Measurements from ENCODE around the gene ACADL. TPM values are rescaled to one million over a fixed set of nuclear protein-coding genes. Genes with fewer than 3 reads are reported as not detected.

Gene ACADL
- total and polyA plus RNA-seq, 2 of the 8 experiments (the other 6 are each of a cell fraction or from before 2014, with no cell fraction given): 0.11 to 0.34 TPM

- 58% methylated on average over 1 of the region's 1 CpG; no CpG with 5 or more reads in 1 of the 2 experiments for WGBS, 2 experiments (ENCODE audit: extremely low coverage in 1 of 2, insufficient coverage in 1 of 2, insufficient read length in 1 of 2, insufficient replicate concordance in 2 of 2, low coverage in 1 of 2, low lambda C conversion rate in 2 of 2, missing lambda C conversion rate in 1 of 2)
- Histone ChIP-seq H3K4me2 (ENCODE audit: insufficient read depth in 1 of 2, low read depth in 2 of 2, low read length in 2 of 2) (no peak overlapping the region), H3K36me3 (ENCODE audit: control insufficient read depth in 2 of 4, insufficient read depth in 4 of 4, low read length in 3 of 4) (no peaks in the 10 kb centered on the region), H3K23me2 (ENCODE audit: low read depth, low read length) (no peaks in the 10 kb centered on the region), H3K9ac (replicated peaks in 1 of 4; ENCODE audit: extremely low read depth in 1 of 4, low read depth in 3 of 4, low read length in 3 of 4) (no peak overlapping the region), H2BK120ac (replicated peaks; ENCODE audit: low read depth, low read length) (no peak overlapping the region), H3K79me1 (ENCODE audit: low read depth, low read length) (no peaks in the 10 kb centered on the region), H3K56ac (replicated peaks; ENCODE audit: insufficient read length, low read depth, low read length) (no peak overlapping the region), H3K27me3 (replicated peaks in 1 of 4; ENCODE audit: control insufficient read depth in 3 of 4, extremely low read depth in 1 of 4, insufficient read depth in 3 of 4, low read length in 3 of 4) (no peaks in the 10 kb centered on the region), H4K20me1 (replicated peaks in 1 of 2; ENCODE audit: control insufficient read depth in 1 of 2, insufficient read depth in 2 of 2, low read length in 2 of 2) (no peaks in the 10 kb centered on the region), H3K14ac (ENCODE audit: insufficient read length) (no peak overlapping the region), H3K27ac (ENCODE audit: low read depth, low read length) (no peak overlapping the region), H3K79me2 (ENCODE audit: control insufficient read depth in 1 of 2, insufficient read depth in 2 of 2, low read length in 2 of 2) (no peaks in the 10 kb centered on the region), H3K4me1 (replicated peaks in 1 of 4; ENCODE audit: control insufficient read depth in 3 of 4, insufficient read depth in 4 of 4, low read length in 3 of 4) (no peaks in the 10 kb centered on the region; a peak in 1 of 7 replicates), H2BK15ac (ENCODE audit: low read length) (no peak overlapping the region), H2AK5ac (ENCODE audit: low read depth, low read length) (no peak overlapping the region), H4K5ac (ENCODE audit: insufficient read length, low read depth, low read length) (no peak overlapping the region), H3K9me3 (ENCODE audit: insufficient read depth in 2 of 2, low read depth in 1 of 2, low read length in 1 of 2) (no peaks in the 10 kb centered on the region), H3K23ac (ENCODE audit: insufficient read length) (no peak overlapping the region), H3K18ac (ENCODE audit: extremely low read depth, low read length) (no peak overlapping the region), H2BK5ac (ENCODE audit: low read depth, low read length) (no peak overlapping the region), H2BK20ac (ENCODE audit: low read length) (no peak overlapping the region), H3K4me3 (ENCODE audit: extremely low read depth in 1 of 4, insufficient read depth in 2 of 4, low read depth in 3 of 4, low read length in 4 of 4) (no peak overlapping the region), H3K4ac (replicated peaks; ENCODE audit: insufficient read length, low read depth, low read length) (no peak overlapping the region), H2BK12ac (ENCODE audit: low read depth, low read length) (no peak overlapping the region), H4K8ac (ENCODE audit: extremely low read depth, insufficient read depth, low read length) (no peak overlapping the region), H4K91ac (replicated peaks; ENCODE audit: insufficient read length, low read length) (no peak overlapping the region), H2AFZ (ENCODE audit: low read length) (peak overlapping the region; percentile 81)
- ChIA-PET CTCF (ENCODE audit: partially characterized antibody) (interaction anchor here (0.8 to 1.6 kb wide), 4 partner anchors 9 to 254 kb away, joined by 3 to 6 read pairs (median 4); no protein-coding TSS in a partner anchor), POLR2A (ENCODE audit: partially characterized antibody) (interaction anchor here (1.3 kb wide), 1 partner anchor 9 kb away, joined by 3 read pairs; no protein-coding TSS in a partner anchor)
- TF ChIP-seq SRF (IDR thresholded peaks at IDR 0.05; ENCODE audit: low read depth, low read length) (peak; percentile 53; the same call in 1 of the 2 replicates), NANOG (IDR thresholded peaks at IDR 0.05; ENCODE audit: insufficient read depth, low read depth, low read length, poor library complexity, severe bottlenecking) (no peak)
- DNase-seq (ENCODE audit: low read depth in 1 of 2, low spot score in 2 of 2) (no peak), FAIRE-seq (no peak)
Observed at GRCh38 chr2:210215120-210215519, 10.1 kb downstream of the ACADL start.

Data from H1 (cell line).